NB4 (cell line): ENCODE results near the gene STIP1.

ENCODE experiments used
- DNase-seq: peaks from one replicate; pipeline ENCODE4 v3.0.0; 2010; ENCODE audit warnings: low read depth
- H3K4me3 ChIP-seq: one replicate; pipeline ENCODE4 v1.5.1; 2011; ENCODE audit warnings: mild to moderate bottlenecking, low read depth, low read length, moderate library complexity
- CTCF ChIP-seq: IDR thresholded peaks from one replicate; pipeline ENCODE4 v1.5.1; 2012; ENCODE audit warnings: low read depth, low read length
- MAX ChIP-seq: IDR thresholded peaks from 2 replicates; pipeline ENCODE4 v1.6.1; 2011; ENCODE audit warnings: low read depth, low read length
- MYC ChIP-seq: IDR thresholded peaks from 2 replicates; pipeline ENCODE4 v1.6.1; 2011; ENCODE audit warnings: low read depth, low read length
- POLR2A ChIP-seq: IDR thresholded peaks from 2 replicates; pipeline ENCODE4 v1.6.1; 2011; ENCODE audit warnings: mild to moderate bottlenecking; ENCODE audit not compliant: insufficient read length; ENCODE audit errors: extremely low read depth

STIP1 gene

DNA sequence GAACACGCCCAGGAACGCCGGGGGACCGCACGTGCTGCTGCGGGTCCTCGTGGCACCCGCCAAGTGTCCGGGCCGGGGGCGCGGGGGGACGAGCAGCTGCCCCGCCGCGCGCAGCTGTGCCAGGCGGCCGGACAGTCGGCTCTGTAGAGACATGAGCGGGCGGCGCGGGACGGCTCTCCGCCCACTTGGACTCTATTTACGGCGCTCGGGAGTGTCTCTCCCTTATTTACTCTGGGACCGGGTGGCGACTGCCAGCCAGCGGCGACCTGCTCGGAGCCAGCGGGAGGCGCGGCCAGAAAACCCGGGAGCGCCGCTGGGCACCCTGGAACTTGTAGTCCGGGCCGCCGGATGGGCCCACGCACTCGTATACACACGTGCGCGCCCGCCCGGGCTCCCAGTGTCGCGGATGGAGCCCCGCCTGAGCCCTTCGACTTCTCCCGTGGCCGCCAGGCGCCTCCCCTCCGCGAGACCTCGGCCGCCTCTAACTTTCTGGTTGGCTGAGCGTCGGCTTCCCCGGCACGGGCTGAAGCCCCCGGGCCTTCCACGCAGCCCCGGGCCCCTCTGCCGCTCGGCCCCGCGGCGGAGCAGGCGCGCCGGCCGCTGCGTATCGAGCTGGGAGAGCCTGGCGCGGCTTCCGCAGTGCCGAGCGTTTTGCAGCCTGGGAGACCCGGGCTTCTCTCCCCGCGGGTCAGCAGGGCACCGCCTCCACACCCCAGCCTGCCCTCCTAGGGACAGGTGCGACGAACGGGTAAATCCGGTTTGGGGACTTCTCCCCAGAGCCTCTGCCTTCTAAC is 19.9 kb upstream of the STIP1 start, which contains the start of gene MACROD1:
Gene MACROD1 (minus strand): TSS at position 272 of the 794 bp plus-strand sequence. CDS start 119 bp downstream, at position 153.
- peak within 1 kb of the TSS; percentile 72 for H3K4me3 ChIP-seq
- DNase-seq = peak; percentile 96
- TF ChIP-seq MAX (peak; percentile 95), MYC (peak; percentile 93), CTCF (no peak), POLR2A (peak; percentile 68)

- DNase-seq = no peak
- TF ChIP-seq MAX = no peak
- TF ChIP-seq CTCF = no peak
- no peak overlapping the region for H3K4me3 ChIP-seq
Measured at GRCh38 chr11:64170419-64170818, 15.6 kb upstream of the STIP1 start.

- no peak for TF ChIP-seq CTCF
- TF ChIP-seq MYC = no peak
- no peak for TF ChIP-seq MAX
- TF ChIP-seq POLR2A = no peak
- peak; percentile 56 for DNase-seq
- H3K4me3 ChIP-seq = no peak overlapping the region
Measured at GRCh38 chr11:64173616-64174355, 12.2 kb upstream of the STIP1 start.

GRCh38 chr11:64176751-64177150 is 9.2 kb upstream of the STIP1 start:
- DNase-seq = no peak
- TF ChIP-seq CTCF (no peak), MYC (no peak)
- no peak overlapping the region for H3K4me3 ChIP-seq

DNA sequence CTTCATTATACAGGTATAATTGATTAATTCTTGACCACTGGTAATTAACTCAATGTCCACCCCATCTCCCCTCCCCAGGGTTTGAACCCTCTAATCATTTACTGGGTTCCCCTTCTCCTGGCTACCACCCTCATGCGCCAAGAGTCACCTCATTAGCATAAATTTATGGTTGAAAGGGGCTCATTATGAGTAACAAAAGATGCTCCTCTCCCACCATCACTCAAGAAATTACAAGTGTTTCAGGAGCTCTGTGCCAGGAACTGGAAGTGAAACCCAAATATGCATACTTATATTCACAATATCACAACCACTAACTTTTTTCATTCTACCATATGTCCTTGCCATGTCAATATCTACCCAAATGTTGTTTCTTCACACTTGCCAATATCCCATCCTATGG is 7.8 kb upstream of the STIP1 start:
- no peak for DNase-seq
- TF ChIP-seq MYC (no peak), MAX (no peak), CTCF (no peak), POLR2A (no peak)
- no peak overlapping the region for H3K4me3 ChIP-seq
